NT2/D1 (cell line): Measurements from ENCODE around the gene DSG2.
"Not testable (repeated sequence)": the region's sequence is repeated elsewhere in the genome, so short reads cannot be mapped to it uniquely, and the experiment has no call there.

Source experiments
- DNase-seq: peaks from one replicate; pipeline ENCODE4 v3.0.0-alpha.2; 2011; ENCODE audit warnings: low read depth, low spot score
- H3K27me3 ChIP-seq: 2 replicates; pipeline ENCODE4 v1.6.0; 2011; ENCODE audit warnings: mild to moderate bottlenecking; ENCODE audit not compliant: insufficient read length, insufficient read depth
- H3K36me3 ChIP-seq: 2 replicates; pipeline ENCODE4 v1.6.1; 2011; ENCODE audit warnings: mild to moderate bottlenecking, low read length, mixed read lengths; ENCODE audit not compliant: insufficient read depth, insufficient read length
- H3K4me1 ChIP-seq: 2 replicates; pipeline ENCODE4 v1.5.1; 2011; ENCODE audit not compliant: insufficient read depth, insufficient read length
- H3K4me3 ChIP-seq: 2 replicates; pipeline ENCODE4 v1.5.1; 2011; ENCODE audit warnings: low read depth; ENCODE audit not compliant: insufficient read length
- H3K9ac ChIP-seq: 2 replicates; pipeline ENCODE4 v1.6.0; 2011; ENCODE audit warnings: low read depth; ENCODE audit not compliant: insufficient read length
- H3K9me3 ChIP-seq: 2 replicates; pipeline ENCODE4 v1.5.1; 2011; ENCODE audit warnings: mild to moderate bottlenecking, low read length; ENCODE audit not compliant: insufficient read depth
- SUZ12 ChIP-seq: IDR thresholded peaks from 2 replicates; pipeline ENCODE4 v1.6.1; 2011; ENCODE audit not compliant: insufficient read length, insufficient read depth; ENCODE audit errors: extremely low read depth
- YY1 ChIP-seq: IDR thresholded peaks from 2 replicates; pipeline ENCODE4 v1.6.1; 2011; ENCODE audit not compliant: insufficient read length, insufficient read depth
- ZNF274 ChIP-seq: IDR thresholded peaks from 2 replicates; pipeline ENCODE4 v1.6.1; 2011; ENCODE audit warnings: mild to moderate bottlenecking, low read depth, low read length

Gene DSG2

GRCh38 chr18:31503011-31503410, 5.0 kb downstream of the DSG2 start:
- no peaks in the 10 kb centered on the region for H3K4me1 ChIP-seq
- H3K27me3 ChIP-seq = no peaks in the 10 kb centered on the region
- TF ChIP-seq ZNF274 (no peak), SUZ12 (no peak), YY1 (no peak)
- H3K36me3 ChIP-seq = peaks cover 9% of the 10 kb centered on the region
- no peak overlapping the region for H3K4me3 ChIP-seq
- peaks cover 6% of the 10 kb centered on the region; the same call in 1 of the 2 replicates for H3K9me3 ChIP-seq
- no peak for DNase-seq
- no peak overlapping the region for H3K9ac ChIP-seq

DNA sequence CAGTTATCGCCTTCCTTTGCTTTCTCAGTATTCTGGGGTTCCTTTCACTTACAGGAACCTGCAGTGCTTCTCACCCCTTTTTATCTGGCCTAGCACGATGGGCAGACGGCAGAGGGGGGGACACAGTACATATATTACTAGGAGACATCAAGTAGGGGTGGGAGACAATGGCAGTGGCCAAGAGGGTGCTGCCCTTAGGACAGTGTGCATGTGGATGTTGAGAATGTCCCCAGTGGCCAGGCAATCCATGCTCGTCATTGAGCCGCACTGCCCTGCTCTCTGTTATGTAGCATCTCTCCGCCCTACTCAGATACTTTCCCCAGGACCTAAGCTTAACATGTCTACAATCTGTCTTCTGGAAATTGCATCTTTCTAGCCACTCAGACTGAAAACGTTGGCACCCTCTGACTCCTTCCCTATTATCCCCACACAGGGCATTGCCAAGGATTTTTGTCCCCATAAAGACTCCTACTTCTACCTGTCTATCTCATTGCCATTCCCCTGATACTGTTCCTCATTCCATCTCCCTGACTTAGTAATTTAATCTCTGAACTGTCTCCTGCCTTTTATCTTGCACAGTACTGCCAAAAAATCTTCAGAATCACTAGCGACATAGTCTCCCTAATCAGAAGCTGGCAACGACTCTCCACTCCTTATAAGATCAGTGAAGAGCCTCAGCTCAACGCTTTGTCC, 6.6 kb downstream of the DSG2 start:
- TF ChIP-seq YY1 = no peak
- no peak for TF ChIP-seq ZNF274
- TF ChIP-seq SUZ12 = no peak
- Histone ChIP-seq H3K9ac (no peak overlapping the region), H3K4me1 (no peaks in the 10 kb centered on the region), H3K36me3 (peaks cover 9% of the 10 kb centered on the region), H3K27me3 (no peaks in the 10 kb centered on the region), H3K4me3 (no peak overlapping the region), H3K9me3 (peaks cover 6% of the 10 kb centered on the region; the same call in 1 of the 2 replicates)
- no peak for DNase-seq

DNA sequence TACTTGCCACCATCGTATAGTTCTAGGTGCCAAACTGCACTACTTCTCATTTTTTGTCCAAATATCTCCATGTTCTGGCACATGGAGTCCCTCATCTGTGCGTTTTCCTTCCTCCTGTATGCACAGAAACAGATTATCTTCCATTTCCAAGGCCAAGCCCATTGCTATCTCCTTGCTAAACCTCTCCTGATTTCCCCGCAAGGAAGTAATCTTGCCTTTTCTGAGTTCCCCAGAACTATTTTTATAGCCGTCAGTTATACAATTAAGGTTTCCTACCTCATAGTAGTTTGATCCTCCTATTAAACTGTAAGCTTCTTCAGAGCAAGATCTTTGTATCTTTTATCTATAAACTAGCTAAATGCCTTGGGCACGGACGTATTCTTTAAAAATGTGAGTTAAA, 7.2 kb downstream of the DSG2 start:
- no peak for DNase-seq
- no peaks in the 10 kb centered on the region for H3K4me1 ChIP-seq
- no peak overlapping the region for H3K9ac ChIP-seq
- H3K36me3 ChIP-seq = peaks cover 8% of the 10 kb centered on the region
- TF ChIP-seq ZNF274 (no peak), SUZ12 (no peak), YY1 (no peak)
- H3K9me3 ChIP-seq = peaks cover 6% of the 10 kb centered on the region; the same call in 1 of the 2 replicates
- no peaks in the 10 kb centered on the region for H3K27me3 ChIP-seq
- no peak overlapping the region for H3K4me3 ChIP-seq

DNA sequence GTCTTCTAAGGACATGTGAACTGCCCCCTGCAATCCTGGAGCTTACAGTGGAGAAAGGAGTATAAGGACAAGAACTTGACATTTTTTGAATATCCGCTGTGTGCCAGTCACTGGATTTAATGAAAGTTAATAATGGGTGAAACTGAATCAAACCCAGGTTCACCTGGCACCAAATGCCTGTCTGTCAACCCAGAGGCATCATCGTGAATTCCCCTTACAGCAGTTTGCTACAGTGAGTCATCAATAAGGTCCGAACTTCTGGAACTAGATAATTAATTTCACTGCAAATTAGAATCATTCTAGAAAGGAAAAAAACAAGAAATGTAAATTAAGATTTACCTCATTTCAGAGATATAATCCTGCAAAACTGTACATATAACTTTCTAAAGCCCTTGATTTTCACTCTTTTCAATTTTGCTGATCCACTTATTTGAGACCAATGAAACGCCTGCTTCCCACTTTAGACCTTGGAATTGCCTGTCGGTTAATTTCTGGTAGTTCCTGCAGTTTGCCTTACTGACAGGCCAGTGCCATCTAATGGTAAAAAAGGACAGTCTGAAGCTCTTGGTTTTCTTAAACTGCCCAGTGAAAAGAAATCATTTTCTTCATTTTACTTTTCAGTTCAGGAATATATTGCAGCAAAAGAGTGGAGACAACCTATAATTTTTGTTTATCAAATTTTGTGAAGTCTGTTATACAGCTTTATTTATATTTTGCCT, 8.2 kb downstream of the DSG2 start:
- no peak overlapping the region for H3K9ac ChIP-seq
- no peak for TF ChIP-seq ZNF274
- TF ChIP-seq YY1 = no peak
- no peak for TF ChIP-seq SUZ12
- no peaks in the 10 kb centered on the region for H3K27me3 ChIP-seq
- no peak overlapping the region for H3K4me3 ChIP-seq
- no peak for DNase-seq
- no peaks in the 10 kb centered on the region for H3K4me1 ChIP-seq
- H3K36me3 ChIP-seq = peaks cover 3% of the 10 kb centered on the region
- H3K9me3 ChIP-seq = peaks cover 5% of the 10 kb centered on the region; the same call in 1 of the 2 replicates

DNA sequence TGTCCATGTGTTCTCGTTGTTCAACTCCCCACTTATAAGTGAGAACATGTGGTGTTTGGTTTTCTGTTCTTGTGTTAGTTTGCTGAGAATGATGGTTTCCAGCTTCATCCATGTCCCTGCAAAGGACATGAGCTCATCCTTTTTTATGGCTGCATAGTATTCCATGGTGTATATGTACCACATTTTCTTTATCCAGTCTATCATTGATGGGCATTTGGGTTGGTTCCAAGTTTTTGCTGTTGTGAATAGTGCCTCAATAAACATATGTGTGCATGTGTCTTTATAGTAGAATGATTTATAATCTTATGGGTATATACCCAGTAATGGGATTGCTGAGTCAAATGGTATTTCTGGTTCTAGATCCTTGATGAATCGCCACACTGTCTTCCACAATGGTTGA, 9.1 kb downstream of the DSG2 start:
- not testable (repeated sequence) for H3K9ac ChIP-seq, H3K27me3 ChIP-seq, H3K4me1 ChIP-seq, H3K36me3 ChIP-seq, H3K9me3 ChIP-seq, DNase-seq, H3K4me3 ChIP-seq

DNA sequence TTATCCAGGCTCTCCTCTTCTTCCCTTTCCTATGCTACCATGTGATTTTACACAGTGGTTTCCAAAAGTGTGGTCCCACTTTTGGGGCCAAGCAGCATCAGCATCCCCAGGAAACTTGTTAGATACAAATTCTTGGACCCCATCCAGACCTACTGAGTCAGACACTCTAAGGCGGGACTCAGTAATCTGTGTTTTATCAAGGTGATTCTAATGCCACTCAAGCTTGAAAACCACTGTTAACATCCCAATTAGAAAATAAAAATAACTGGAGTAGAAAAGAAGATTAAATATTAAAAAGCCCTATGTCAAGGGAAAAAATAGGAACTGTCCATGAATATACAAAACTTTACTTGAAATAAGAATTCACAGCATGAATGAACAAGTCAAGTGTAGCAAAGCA, 10.8 kb downstream of the DSG2 start:
- TF ChIP-seq ZNF274 = no peak
- no peak for TF ChIP-seq SUZ12
- TF ChIP-seq YY1 = no peak
- H3K4me1 ChIP-seq = peaks cover 3% of the 10 kb centered on the region
- no peaks in the 10 kb centered on the region for H3K36me3 ChIP-seq
- H3K9me3 ChIP-seq = no peaks in the 10 kb centered on the region; the same call in 1 of the 2 replicates
- no peak overlapping the region for H3K9ac ChIP-seq
- no peaks in the 10 kb centered on the region for H3K27me3 ChIP-seq
- no peak for DNase-seq
- no peak overlapping the region for H3K4me3 ChIP-seq

DNA sequence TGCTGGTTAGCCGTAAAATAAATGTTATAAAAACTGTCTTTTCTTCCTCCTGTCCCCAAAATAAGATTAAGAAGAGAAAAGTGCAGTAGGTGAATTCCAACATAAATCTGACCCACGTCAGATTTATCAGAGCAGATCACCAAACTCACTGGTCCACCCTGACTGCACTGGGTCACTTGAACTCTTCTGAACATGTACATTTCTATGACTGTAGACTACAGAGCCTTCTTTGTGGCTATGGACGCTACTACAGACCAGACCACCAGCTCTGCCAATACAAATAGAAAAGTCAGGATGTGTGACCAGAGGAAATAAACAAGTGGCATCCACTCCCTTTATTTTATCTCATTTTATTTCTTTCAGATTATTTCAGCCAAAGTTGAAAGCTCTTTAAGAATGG, 11.6 kb downstream of the DSG2 start:
- TF ChIP-seq ZNF274 = no peak
- no peak for TF ChIP-seq YY1
- TF ChIP-seq SUZ12 = no peak

More for the DNA sequence above, 11.6 kb downstream of the DSG2 start:
- DNase-seq = no peak
- no peak overlapping the region for H3K9ac ChIP-seq
- peaks cover 3% of the 10 kb centered on the region for H3K4me1 ChIP-seq
- no peaks in the 10 kb centered on the region; the same call in 1 of the 2 replicates for H3K9me3 ChIP-seq
- no peak overlapping the region for H3K4me3 ChIP-seq
- H3K36me3 ChIP-seq = no peaks in the 10 kb centered on the region
- H3K27me3 ChIP-seq = no peaks in the 10 kb centered on the region
